ENCODE measurements around the gene CAMK2A.
"Not testable (repeated sequence)": the region's sequence is repeated elsewhere in the genome, so short reads cannot be mapped to it uniquely, and the experiment has no call there.

Gene CAMK2A

GRCh38 chr5:150253416-150254208 lies 36.0 kb downstream of the CAMK2A start:
- DNase-seq, result no peak

GRCh38 chr5:150252489-150252888 lies 37.1 kb downstream of the CAMK2A start:
- DNase-seq, result no peak

GRCh38 chr5:150251504-150251903 lies 38.1 kb downstream of the CAMK2A start:
- DNase-seq, result no peak

- DNase-seq, result no peak
Measured at GRCh38 chr5:150249744-150250143, 39.8 kb downstream of the CAMK2A start.

- DNase-seq, result no peak
Measured at GRCh38 chr5:150248946-150249345, 40.6 kb downstream of the CAMK2A start.

- DNase-seq, result not testable (repeated sequence)
Measured at GRCh38 chr5:150248493-150248892, 41.1 kb downstream of the CAMK2A start.

GRCh38 chr5:150247726-150248125 lies 41.8 kb downstream of the CAMK2A start:
- DNase-seq, result no peak

GRCh38 chr5:150246835-150247234 lies 42.7 kb downstream of the CAMK2A start:
- no peak for DNase-seq

- DNase-seq, result no peak
Measured at GRCh38 chr5:150246429-150246828, 43.1 kb downstream of the CAMK2A start.

- no peak for DNase-seq
Measured at GRCh38 chr5:150245808-150246207, 43.8 kb downstream of the CAMK2A start.

- DNase-seq, result no peak
Measured at GRCh38 chr5:150245111-150245789, 44.3 kb downstream of the CAMK2A start.

- no peak for DNase-seq
Measured at GRCh38 chr5:150244209-150244608, 45.4 kb downstream of the CAMK2A start.

GRCh38 chr5:150243590-150243989 lies 46.0 kb downstream of the CAMK2A start:
- DNase-seq, result no peak

- DNase-seq, result no peak
Measured at GRCh38 chr5:150242251-150242894, 47.2 kb downstream of the CAMK2A start.

GRCh38 chr5:150241298-150242160 lies 48.0 kb downstream of the CAMK2A start:
- no peak for DNase-seq

GRCh38 chr5:150239794-150240122 lies 49.8 kb downstream of the CAMK2A start:
- DNase-seq, result no peak

GRCh38 chr5:150239099-150239793 lies 50.3 kb downstream of the CAMK2A start:
- DNase-seq, result no peak

GRCh38 chr5:150238646-150239045 lies 50.9 kb downstream of the CAMK2A start:
- DNase-seq, result no peak

- DNase-seq, result no peak
Measured at GRCh38 chr5:150236981-150237754, 52.4 kb downstream of the CAMK2A start.

GRCh38 chr5:150236313-150236712 lies 53.3 kb downstream of the CAMK2A start:
- no peak for DNase-seq

GRCh38 chr5:150235500-150235854 lies 54.1 kb downstream of the CAMK2A start:
- DNase-seq, result no peak
